Measurements from ENCODE around the gene KIAA2012. TPM values are rescaled to one million over a fixed set of nuclear protein-coding genes. Genes with fewer than 3 reads are reported as not detected.
A peak's percentile ranks its signal among the peaks of the same experiment; 100 is the strongest.

The KIAA2012 gene
- total and polyA plus RNA-seq, 2 of the 8 experiments (the other 6 are each of a cell fraction or from before 2014, with no cell fraction given), result not detected

GRCh38 chr2:202171241-202171825, 98.3 kb downstream of the KIAA2012 start:
- DNase-seq (ENCODE audit: low read depth in 1 of 2, low spot score in 2 of 2), result peak in 1 of 2 experiments; percentile 62
- Histone ChIP-seq H2BK15ac (ENCODE audit: low read length) (no peak overlapping the region), H4K8ac (ENCODE audit: extremely low read depth, insufficient read depth, low read length) (no peak overlapping the region), H3K23ac (ENCODE audit: insufficient read length) (no peak overlapping the region), H3K4me3 (ENCODE audit: extremely low read depth in 1 of 4, insufficient read depth in 2 of 4, low read depth in 3 of 4, low read length in 4 of 4) (peak overlapping the region in 2 of 4 experiments; percentile 4 to 52; a peak in 5 of 8 replicates), H3K9ac (replicated peaks in 1 of 4; ENCODE audit: extremely low read depth in 1 of 4, low read depth in 3 of 4, low read length in 3 of 4) (no peak overlapping the region), H3K4me2 (ENCODE audit: insufficient read depth in 1 of 2, low read depth in 2 of 2, low read length in 2 of 2) (peak overlapping the region; percentile 61 to 68), H3K27ac (ENCODE audit: low read depth, low read length) (no peak overlapping the region), H3K4me1 (replicated peaks in 1 of 4; ENCODE audit: control insufficient read depth in 3 of 4, insufficient read depth in 4 of 4, low read length in 3 of 4) (peaks cover 0 to 7% (median 1%) of the 10 kb centered on the region in 4 experiments; a peak in 2 of 7 replicates), H3K23me2 (ENCODE audit: low read depth, low read length) (peaks cover 5% of the 10 kb centered on the region; the same call in 1 of the 2 replicates), H3K56ac (replicated peaks; ENCODE audit: insufficient read length, low read depth, low read length) (no peak overlapping the region), H4K20me1 (replicated peaks in 1 of 2; ENCODE audit: control insufficient read depth in 1 of 2, insufficient read depth in 2 of 2, low read length in 2 of 2) (no peaks in the 10 kb centered on the region), H3K79me1 (ENCODE audit: low read depth, low read length) (no peaks in the 10 kb centered on the region), H3K36me3 (ENCODE audit: control insufficient read depth in 2 of 4, insufficient read depth in 4 of 4, low read length in 3 of 4) (no peaks in the 10 kb centered on the region), H2AFZ (ENCODE audit: low read length) (no peak overlapping the region), H2BK5ac (ENCODE audit: low read depth, low read length) (no peak overlapping the region), H3K79me2 (ENCODE audit: control insufficient read depth in 1 of 2, insufficient read depth in 2 of 2, low read length in 2 of 2) (no peaks in the 10 kb centered on the region), H4K5ac (ENCODE audit: insufficient read length, low read depth, low read length) (no peak overlapping the region), H2BK120ac (replicated peaks; ENCODE audit: low read depth, low read length) (no peak overlapping the region), H2AK5ac (ENCODE audit: low read depth, low read length) (no peak overlapping the region), H3K9me3 (ENCODE audit: insufficient read depth in 2 of 2, low read depth in 1 of 2, low read length in 1 of 2) (no peaks in the 10 kb centered on the region), H3K14ac (ENCODE audit: insufficient read length) (no peak overlapping the region), H4K91ac (replicated peaks; ENCODE audit: insufficient read length, low read length) (no peak overlapping the region), H2BK20ac (ENCODE audit: low read length) (no peak overlapping the region), H3K4ac (replicated peaks; ENCODE audit: insufficient read length, low read depth, low read length) (no peak overlapping the region), H3K18ac (ENCODE audit: extremely low read depth, low read length) (no peak overlapping the region), H2BK12ac (ENCODE audit: low read depth, low read length) (no peak overlapping the region; the same call in 1 of the 2 replicates), H3K27me3 (replicated peaks in 1 of 4; ENCODE audit: control insufficient read depth in 3 of 4, extremely low read depth in 1 of 4, insufficient read depth in 3 of 4, low read length in 3 of 4) (peaks cover 2 to 19% (median 14%) of the 10 kb centered on the region in 4 experiments; a peak in 5 of 7 replicates)
- ChIA-PET POLR2A (ENCODE audit: partially characterized antibody) (interaction anchor here (1.0 kb wide), 1 partner anchor 222 kb away, joined by 3 read pairs; no protein-coding TSS in a partner anchor), CTCF (ENCODE audit: partially characterized antibody) (interaction anchor here (0.5 to 4.3 kb wide), 14 partner anchors 11 to 524 kb away, joined by 3 to 22 read pairs (median 3); partner anchors contain the start of gene KIAA2012)
- no peak for TF ChIP-seq SIX5 (IDR thresholded peaks at IDR 0.05; ENCODE audit: low read depth, low read length)
- TF ChIP-seq TBP (IDR thresholded peaks at IDR 0.05; ENCODE audit: low read depth, low read length), result no peak
- TF ChIP-seq NANOG (IDR thresholded peaks at IDR 0.05; ENCODE audit: insufficient read depth, low read depth, low read length, poor library complexity, severe bottlenecking), result peak; percentile 39
- TF ChIP-seq BACH1 (IDR thresholded peaks at IDR 0.05; ENCODE audit: low read length), result no peak
- peak in 1 of 2 experiments; percentile 29; a peak in 1 of 4 replicates for TF ChIP-seq RAD21 (IDR thresholded peaks at IDR 0.05 in 1 of 2, conservative IDR thresholded peaks at IDR 0.05 in 1 of 2; ENCODE audit: low read depth in 2 of 2, low read length in 2 of 2)
- peak; percentile 40 for TF ChIP-seq KDM4A (IDR thresholded peaks at IDR 0.05; ENCODE audit: low read depth, low read length, severe bottlenecking)
- no peak for TF ChIP-seq GTF2F1 (IDR thresholded peaks at IDR 0.05; ENCODE audit: borderline replicate concordance, low read depth, low read length)
- no peak for TF ChIP-seq MAFK (IDR thresholded peaks at IDR 0.05; ENCODE audit: low read depth, low read length)
- TF ChIP-seq CHD2 (IDR thresholded peaks at IDR 0.05; ENCODE audit: low read length), result no peak
- TF ChIP-seq POU5F1 (IDR thresholded peaks at IDR 0.05; ENCODE audit: low read depth, low read length), result no peak
- no peak for TF ChIP-seq KDM5A (IDR thresholded peaks at IDR 0.05; ENCODE audit: low read length)
- 13% methylated on average over 32 of the region's 32 CpGs; no CpG with 5 or more reads in 1 of the 2 experiments for WGBS, 2 experiments (ENCODE audit: extremely low coverage in 1 of 2, insufficient coverage in 1 of 2, insufficient read length in 1 of 2, insufficient replicate concordance in 2 of 2, low coverage in 1 of 2, low lambda C conversion rate in 2 of 2, missing lambda C conversion rate in 1 of 2)
- FAIRE-seq, result no peak

Data from H1 (cell line).